IPS-18c (cell line): ENCODE results near the gene IBA57.

Experiments used
- H3K4me3 ChIP-seq: 2 replicates; pipeline ENCODE4 v1.7.0; 2013; ENCODE audit warnings: low read depth, mild to moderate bottlenecking, low read length, moderate library complexity; ENCODE audit not compliant: insufficient read depth
- H3K9me3 ChIP-seq: one replicate; pipeline ENCODE4 v1.6.1; 2013; ENCODE audit warnings: mild to moderate bottlenecking, low read length, moderate library complexity; ENCODE audit not compliant: control insufficient read depth, insufficient read depth

Gene IBA57

GRCh38 chr1:228142701-228143136, 22.9 kb upstream of the IBA57 start:
- Histone ChIP-seq H3K9me3 (no peaks in the 10 kb centered on the region), H3K4me3 (no peak overlapping the region)

DNA sequence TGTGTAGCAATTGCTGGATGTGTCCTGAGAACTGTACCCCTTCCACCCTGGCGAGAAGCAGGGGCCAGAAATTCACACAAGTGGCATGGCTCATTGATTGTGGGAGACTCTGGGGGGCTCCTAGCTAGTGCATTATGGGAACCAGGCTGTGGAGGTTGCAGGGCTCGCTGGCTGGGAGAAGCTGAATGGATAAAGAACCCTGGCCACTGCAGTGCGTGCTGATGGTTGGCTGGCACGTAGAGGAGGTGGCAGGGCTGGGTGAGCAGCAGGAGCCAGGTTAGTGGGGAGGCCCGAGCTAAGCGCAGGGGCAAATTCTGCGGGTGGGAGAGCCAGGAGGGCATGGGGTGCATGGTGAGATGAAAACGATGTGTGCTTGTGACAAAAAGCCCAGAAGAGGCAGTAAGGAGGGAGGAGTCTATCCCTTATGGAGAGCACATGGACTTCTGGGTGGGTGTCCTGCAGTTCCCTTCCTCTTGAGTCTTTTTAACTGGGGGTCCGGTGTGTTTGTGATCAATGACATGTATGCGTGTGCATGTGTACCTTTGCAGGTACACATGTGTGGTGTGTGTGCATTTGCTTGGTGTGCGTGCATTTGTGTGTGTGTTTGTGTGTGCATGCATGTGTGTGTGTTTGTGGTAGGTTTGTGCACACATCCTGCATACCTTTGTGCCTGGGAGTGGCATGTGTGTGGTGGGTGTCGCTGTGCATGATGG, 22.0 kb upstream of the IBA57 start:
- H3K4me3 ChIP-seq = no peak overlapping the region
- H3K9me3 ChIP-seq = no peaks in the 10 kb centered on the region

- Histone ChIP-seq H3K4me3 (no peak overlapping the region), H3K9me3 (no peaks in the 10 kb centered on the region)
These were observed 21.2 kb upstream of the IBA57 start for GRCh38 chr1:228144193-228144992.

DNA sequence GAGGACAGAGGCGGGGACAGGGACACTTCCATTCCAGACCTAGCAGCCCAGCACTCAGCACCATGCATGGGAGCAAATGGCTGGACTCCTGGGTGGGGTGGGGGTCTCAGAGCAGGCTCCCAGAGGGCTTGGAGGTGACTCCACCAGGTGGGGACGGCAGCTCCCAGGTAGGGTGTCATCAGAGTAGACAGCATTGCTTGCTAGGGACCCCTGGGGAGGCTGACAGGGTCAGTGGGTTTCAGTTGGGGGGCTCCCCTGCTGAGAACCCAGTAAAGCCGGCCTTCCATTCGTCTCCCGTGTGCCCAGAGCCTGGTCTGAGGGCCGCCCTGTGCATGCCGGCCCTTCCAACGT, 20.6 kb upstream of the IBA57 start:
- H3K9me3 ChIP-seq = no peaks in the 10 kb centered on the region

DNA sequence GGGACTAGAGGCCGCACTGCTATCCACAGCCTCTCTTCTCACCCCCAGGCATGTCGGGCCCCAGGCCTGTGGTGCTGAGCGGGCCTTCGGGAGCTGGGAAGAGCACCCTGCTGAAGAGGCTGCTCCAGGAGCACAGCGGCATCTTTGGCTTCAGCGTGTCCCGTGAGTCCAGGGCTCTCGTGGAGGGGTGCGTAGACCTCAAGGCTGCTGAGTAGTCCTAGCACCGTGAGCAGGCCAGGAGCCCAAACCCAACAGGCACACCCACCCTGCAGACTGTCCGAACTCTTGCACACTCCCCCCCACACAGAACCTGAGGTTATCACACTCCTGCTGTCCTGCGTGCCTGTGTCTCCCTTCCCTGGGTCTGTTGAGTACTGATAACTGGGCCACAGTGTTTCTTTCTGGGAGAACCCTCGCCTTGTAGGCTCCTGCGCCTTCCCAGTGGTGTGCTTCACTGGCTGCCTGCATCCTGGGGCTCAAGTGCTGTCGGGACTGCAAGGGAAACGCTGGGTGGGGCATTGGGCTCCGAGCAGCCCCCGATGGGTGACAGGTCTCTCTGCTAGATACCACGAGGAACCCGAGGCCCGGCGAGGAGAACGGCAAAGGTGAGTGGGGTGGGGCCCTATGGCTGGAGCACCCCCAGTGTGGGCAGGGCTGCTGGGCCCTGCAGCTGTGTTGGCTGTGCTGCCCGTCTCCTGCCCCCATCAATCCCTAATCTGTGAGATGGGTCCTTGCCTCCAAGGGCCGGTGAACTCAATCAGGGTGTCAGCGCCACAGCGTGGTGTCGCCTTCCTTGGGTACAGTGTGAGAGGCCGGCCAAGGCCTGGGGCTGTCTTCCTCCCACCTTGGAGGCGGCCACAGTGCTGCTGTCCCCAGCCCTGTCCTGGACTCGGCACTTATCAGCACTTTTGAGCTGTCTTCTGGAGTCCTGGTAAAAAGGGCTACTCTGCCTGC, 19.9 kb upstream of the IBA57 start:
- Histone ChIP-seq H3K4me3 (no peak overlapping the region), H3K9me3 (no peaks in the 10 kb centered on the region)

More for the DNA sequence above, 20.6 kb upstream of the IBA57 start:
- H3K4me3 ChIP-seq = no peak overlapping the region

GRCh38 chr1:228146417-228147150, 19.0 kb upstream of the IBA57 start:
- H3K4me3 ChIP-seq = no peak overlapping the region

GRCh38 chr1:228147151-228147693, 18.4 kb upstream of the IBA57 start:
- H3K4me3 ChIP-seq = no peak overlapping the region

More at GRCh38 chr1:228146417-228147150, 19.0 kb upstream of the IBA57 start:
- no peaks in the 10 kb centered on the region for H3K9me3 ChIP-seq

DNA sequence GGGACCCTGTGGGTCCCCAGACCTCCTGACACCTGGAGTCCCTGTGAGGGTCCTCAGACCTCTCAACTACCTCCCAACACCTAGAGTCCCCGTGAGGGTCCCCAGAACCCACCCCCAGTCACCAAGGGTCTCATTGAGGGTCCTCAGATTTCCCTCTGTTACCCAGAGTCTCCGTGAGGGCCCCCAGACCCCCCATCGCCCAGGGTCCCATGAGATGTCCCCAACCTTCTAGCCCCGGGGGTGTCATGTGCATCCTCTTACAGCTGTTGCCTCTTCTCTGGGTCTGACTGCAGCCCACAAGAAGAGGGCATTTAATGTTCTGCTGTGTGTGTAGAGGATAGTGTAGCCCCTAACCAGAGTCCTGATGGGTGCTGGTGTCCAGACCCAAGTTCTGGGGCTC, 17.8 kb upstream of the IBA57 start:
- no peaks in the 10 kb centered on the region for H3K9me3 ChIP-seq
- no peak overlapping the region for H3K4me3 ChIP-seq

More at GRCh38 chr1:228147151-228147693, 18.4 kb upstream of the IBA57 start:
- no peaks in the 10 kb centered on the region for H3K9me3 ChIP-seq

DNA sequence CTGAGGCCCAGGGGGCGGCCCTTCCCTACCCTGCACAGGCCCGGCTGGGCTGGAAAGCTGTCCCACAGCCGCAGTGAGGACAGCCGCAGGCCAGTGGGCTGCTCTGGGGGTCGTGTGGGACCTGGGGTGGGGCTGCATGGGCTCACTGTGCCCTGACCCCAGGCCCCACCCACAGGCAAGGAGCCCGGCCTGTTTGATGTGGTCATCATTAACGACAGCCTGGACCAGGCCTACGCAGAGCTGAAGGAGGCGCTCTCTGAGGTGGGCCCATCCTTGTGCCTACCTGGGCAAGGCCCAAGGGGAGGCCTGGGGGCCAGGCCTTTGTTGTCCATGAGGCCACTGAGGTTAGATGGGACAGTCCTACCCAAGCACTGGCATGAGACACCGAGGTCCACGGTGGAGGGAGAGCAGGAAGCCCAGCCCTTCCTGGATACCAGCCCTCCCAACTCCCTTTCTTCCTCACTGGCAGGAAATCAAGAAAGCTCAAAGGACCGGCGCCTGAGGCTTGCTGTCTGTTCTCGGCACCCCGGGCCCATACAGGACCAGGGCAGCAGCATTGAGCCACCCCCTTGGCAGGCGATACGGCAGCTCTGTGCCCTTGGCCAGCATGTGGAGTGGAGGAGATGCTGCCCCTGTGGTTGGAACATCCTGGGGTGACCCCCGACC, 17.3 kb upstream of the IBA57 start:
- Histone ChIP-seq H3K9me3 (no peaks in the 10 kb centered on the region), H3K4me3 (no peak overlapping the region)

GRCh38 chr1:228148935-228149405, 16.6 kb upstream of the IBA57 start:
- H3K9me3 ChIP-seq = no peaks in the 10 kb centered on the region
- H3K4me3 ChIP-seq = no peak overlapping the region

GRCh38 chr1:228149406-228150119, 16.0 kb upstream of the IBA57 start, which contains the start of gene GJC2:
Gene GJC2, plus strand, starts transcription at chr1:228149930. Its CDS starts 7,829 bp downstream, at chr1:228157759.
- no peak within 1 kb of the TSS for H3K4me3 ChIP-seq
- no peaks in the 10 kb centered on the region for H3K9me3 ChIP-seq

- H3K9me3 ChIP-seq = no peaks in the 10 kb centered on the region
- H3K4me3 ChIP-seq = no peak overlapping the region
These were observed 15.5 kb upstream of the IBA57 start for GRCh38 chr1:228150120-228150460.

DNA sequence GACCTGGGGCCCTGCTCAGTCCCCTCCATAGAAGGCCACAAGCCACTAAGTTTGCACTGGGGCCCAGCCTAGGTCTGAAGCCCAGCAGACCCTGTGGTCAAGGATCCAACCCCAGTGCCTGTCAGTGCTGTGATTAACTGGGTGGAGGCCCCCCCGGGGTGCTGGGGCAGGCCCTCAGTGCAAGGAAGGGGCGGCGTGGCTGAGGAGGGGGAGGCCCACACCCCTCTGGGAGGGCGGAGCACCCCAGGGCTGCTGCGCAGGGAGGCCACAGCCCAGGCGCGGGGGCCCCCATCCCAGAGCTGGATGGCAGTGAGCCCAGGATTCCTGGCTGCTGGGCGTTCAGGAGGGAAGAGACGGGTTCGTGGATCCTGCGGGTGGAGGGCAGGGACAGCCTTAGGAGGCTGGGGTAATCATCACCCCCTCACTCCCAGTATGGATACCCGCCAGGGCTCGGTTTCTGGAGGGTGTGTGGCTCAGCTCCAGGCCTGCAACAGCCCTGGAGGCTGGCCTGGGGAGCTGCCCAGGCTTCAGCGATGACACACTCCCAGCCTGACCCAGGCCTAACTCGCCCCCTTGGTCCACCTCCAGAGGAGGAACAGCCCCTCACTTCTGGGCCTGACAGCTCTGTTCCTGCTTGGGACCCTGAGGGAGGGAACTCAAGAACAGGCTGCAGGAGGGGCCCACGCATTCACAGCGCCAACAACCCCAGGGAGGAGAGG, 15.0 kb upstream of the IBA57 start:
- no peak overlapping the region for H3K4me3 ChIP-seq
- H3K9me3 ChIP-seq = no peaks in the 10 kb centered on the region

DNA sequence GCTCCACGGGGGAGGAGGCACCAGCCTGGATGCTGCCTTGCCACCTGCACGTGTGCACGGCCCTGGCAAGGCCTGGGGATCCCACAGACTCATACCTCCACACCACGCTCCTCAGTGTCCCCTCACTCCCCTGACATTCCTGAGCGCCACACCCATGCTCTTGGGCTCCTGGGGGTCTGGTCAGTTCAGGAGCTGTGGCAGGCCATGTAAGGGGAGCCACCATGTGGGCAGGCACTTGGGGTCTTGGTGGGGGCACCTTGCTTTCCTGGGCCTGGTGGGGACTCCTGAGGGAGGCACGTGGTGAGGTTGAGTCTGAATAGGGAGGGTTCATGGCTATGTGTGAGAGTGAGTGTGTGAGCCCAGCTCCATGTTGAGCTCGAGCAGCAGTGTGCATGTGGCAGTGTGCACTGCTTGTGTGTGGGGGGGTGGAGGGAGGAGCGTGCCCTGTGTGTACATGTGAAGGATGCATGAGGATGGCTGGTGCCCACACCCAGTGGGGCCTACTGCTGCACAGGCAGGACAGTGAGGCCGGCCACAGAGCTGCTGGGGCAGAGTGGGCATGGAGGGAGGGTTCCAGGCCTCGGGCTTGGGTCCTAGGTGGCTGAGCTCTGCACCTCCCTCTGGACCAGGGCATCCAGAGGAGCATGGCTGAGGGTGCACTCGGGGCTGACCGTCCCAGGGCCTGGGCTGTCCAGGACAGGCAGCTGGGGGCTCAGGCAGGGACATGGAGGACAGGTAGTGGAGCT, 14.3 kb upstream of the IBA57 start:
- H3K9me3 ChIP-seq = no peaks in the 10 kb centered on the region
- no peak overlapping the region for H3K4me3 ChIP-seq
